Dendritic cell treated with granulocyte-macrophage colony-stimulating factor and Interleukin-4, amounts not matched to agents 40 ng/mL and 50 ng/mL, for 4 days (primary cell): ENCODE data around the gene NIBAN1.
"Not testable (repeated sequence)": the region's sequence is repeated elsewhere in the genome, so short reads cannot be mapped to it uniquely, and the experiment has no call there.

Source experiments
- H3K27ac Mint-ChIP-seq: one replicate; pipeline ENCODE4 v1.8.0; 2022; ENCODE audit warnings: mild to moderate bottlenecking, mixed read lengths
- H3K27me3 Mint-ChIP-seq: one replicate; pipeline ENCODE4 v1.8.0; 2022; ENCODE audit warnings: mild to moderate bottlenecking, mixed read lengths
- H3K36me3 Mint-ChIP-seq: one replicate; pipeline ENCODE4 v1.8.0; 2022; ENCODE audit warnings: low read depth, mixed read lengths
- H3K4me1 Mint-ChIP-seq: one replicate; pipeline ENCODE4 v1.8.0; 2022; ENCODE audit warnings: low read depth, mixed read lengths
- H3K4me3 Mint-ChIP-seq: one replicate; pipeline ENCODE4 v1.8.0; 2022; ENCODE audit warnings: mild to moderate bottlenecking, moderate library complexity, mixed read lengths
- H3K9me3 Mint-ChIP-seq: one replicate; pipeline ENCODE4 v1.8.0; 2022; ENCODE audit warnings: mixed read lengths
- intact Hi-C: fragments of 100-400 bp; cut with micrococcal nuclease; formaldehyde crosslinking; loops from one replicate; pipeline ENCODE4 v1.15.0; 2022

NIBAN1 gene

DNA sequence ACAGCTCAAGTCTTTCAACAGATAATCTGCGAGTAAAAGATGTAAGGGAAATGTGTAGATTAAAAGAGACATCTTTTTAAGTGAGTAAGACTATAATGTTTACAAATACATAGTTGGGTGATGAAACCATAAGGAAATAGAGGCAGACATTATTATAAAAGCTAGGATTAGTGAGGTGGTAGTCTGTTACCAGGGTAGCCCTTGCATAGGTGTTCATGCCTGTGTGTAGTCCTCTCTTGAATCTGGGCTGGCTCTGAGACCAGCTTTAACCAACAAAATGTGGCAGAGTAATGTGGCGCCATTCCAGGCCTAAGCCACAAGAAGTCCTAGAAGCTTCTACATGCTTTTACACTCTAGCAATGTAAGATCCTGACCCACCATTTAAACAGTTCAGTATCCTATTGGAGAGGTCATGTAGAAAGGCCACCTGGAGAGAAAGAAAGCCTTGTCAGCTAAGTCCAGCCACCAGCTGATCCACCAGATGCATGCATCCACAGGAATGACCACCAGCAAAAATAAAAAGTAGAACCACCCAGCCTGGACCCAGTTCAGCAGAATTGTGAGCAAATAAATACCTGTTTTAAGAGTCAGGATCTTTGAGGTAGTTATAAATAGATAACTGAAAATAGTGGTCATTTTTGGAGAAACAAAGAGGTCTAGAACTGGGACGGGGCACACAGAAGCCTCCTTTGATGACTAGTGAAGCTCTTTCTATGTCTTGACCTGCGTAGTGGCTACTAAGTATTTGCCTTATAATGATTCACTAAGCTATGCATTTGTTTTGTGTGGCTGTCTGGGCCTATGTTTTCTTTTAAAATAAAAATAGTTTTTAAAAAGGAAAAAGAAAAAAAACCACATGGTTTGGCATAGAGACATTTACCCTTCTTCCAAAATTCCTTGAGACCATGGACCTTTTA is 8.1 kb downstream of the NIBAN1 start:
- Mint-ChIP-seq H3K36me3 (peaks cover 44% of the 10 kb centered on the region), H3K27ac (no peak overlapping the region), H3K27me3 (no peaks in the 10 kb centered on the region), H3K9me3 (peaks cover 7% of the 10 kb centered on the region), H3K4me3 (no peak overlapping the region), H3K4me1 (peaks cover 52% of the 10 kb centered on the region)
- intact Hi-C loops, result no loop called here

DNA sequence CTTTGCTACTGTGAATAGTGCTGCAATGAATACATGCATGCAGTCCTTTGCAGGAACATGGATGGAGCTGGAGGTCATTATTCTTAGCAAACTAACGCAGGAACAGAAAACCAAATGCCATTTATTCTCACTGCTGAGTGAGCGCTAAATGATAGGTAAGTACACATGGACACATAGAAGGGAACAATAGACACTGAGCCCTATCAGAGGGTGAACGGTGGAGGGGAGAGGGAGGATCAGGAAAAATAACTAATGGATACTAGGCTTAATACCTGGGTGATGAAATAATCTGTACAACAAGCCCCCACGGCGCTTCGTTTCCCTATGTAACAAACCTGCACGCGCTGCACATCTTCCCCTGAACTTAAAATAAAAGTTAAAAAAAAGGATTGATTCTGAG is 8.9 kb downstream of the NIBAN1 start:
- Mint-ChIP-seq H3K27me3 (no peaks in the 10 kb centered on the region), H3K36me3 (peaks cover 51% of the 10 kb centered on the region), H3K9me3 (peaks cover 9% of the 10 kb centered on the region), H3K4me1 (peaks cover 45% of the 10 kb centered on the region), H3K27ac (no peak overlapping the region), H3K4me3 (no peak overlapping the region)
- intact Hi-C loops, result no loop called here

DNA sequence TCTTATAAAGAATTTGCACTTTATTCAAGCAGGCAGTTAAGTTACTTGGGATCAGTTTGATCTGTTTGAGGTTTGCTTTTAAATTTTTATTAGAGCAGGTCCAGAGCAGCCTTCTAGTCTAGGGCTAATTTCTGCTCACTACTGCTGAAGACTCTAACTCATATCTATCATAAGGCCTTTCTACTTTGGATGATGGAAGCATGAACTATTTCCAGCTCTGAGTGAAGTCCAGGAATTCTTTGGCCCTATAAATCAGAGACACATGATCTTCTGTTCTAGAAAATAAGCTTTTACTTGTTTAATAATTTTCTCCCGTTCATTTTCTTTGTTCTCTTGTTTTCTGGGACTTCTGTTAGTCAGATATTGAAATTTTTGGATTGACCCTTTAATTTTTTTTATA is 14.7 kb downstream of the NIBAN1 start:
- H3K9me3 Mint-ChIP-seq, result peaks cover 9% of the 10 kb centered on the region

DNA sequence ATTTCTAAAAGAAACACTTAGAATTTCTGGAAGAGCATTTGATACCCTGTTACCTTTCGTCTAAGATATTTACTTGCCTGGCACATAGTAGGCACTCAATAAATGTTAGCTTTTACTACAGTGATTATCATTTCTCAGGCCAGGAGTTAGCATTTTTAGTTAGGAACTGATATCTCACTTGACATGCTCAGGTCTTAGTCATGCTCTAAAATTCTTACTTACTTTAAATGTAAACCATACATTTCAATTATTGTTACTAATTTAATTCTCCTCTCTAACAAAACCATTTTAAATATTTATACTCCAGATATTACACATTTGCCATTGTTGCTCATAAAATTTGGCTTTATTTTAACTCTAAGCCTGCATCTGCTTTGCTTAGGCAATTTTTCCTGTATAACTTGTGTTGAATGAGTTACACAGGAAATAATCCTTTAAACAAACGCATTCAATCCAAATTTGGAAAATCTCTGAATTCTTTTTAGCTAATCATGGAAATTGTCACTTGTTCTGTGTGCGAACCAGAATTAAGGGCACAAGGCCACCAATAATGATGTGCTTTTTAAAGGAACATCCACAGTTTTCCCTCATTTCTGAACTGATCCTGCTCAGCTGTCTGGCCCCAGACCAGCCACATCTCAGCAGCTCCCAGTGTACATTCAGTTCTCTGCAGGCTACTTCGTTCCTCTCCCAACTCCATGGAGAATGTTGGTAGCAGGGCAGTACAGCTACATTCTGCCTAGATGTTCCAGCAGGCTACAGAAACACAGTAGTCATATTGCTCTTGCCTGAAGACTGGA is 15.6 kb downstream of the NIBAN1 start:
- Mint-ChIP-seq H3K4me3 (no peak overlapping the region), H3K27ac (no peak overlapping the region), H3K4me1 (peaks cover 21% of the 10 kb centered on the region), H3K27me3 (no peaks in the 10 kb centered on the region), H3K9me3 (peaks cover 9% of the 10 kb centered on the region), H3K36me3 (peaks cover 30% of the 10 kb centered on the region)
- intact Hi-C loops, result no loop called here

More for the DNA sequence above, 14.7 kb downstream of the NIBAN1 start:
- no peak overlapping the region for H3K4me3 Mint-ChIP-seq
- intact Hi-C loops, result no loop called here
- H3K27ac Mint-ChIP-seq, result no peak overlapping the region
- H3K36me3 Mint-ChIP-seq, result peaks cover 39% of the 10 kb centered on the region
- no peaks in the 10 kb centered on the region for H3K27me3 Mint-ChIP-seq
- H3K4me1 Mint-ChIP-seq, result peaks cover 21% of the 10 kb centered on the region

DNA sequence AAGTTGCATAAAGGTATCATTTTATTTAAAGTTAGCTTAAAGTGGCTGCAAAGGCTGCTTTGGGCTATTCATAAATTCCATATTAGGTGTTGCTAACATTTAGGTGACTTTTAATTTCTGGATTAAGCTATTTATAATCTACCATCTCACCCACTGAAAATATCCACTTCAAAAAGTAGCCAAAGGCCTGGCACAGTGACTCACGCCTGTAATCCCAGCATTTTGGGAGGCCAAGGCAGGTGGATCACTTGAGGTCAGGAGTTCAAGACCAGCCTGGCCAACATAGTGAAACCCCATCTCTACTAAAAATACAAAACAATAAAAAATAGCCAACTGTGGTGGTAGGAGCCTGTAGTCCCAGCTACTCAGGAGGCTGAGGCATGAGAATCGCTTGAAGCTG is 16.4 kb downstream of the NIBAN1 start:
- Mint-ChIP-seq H3K36me3 (peaks cover 24% of the 10 kb centered on the region), H3K4me1 (peaks cover 20% of the 10 kb centered on the region)
- intact Hi-C loops, H3K27ac Mint-ChIP-seq, H3K9me3 Mint-ChIP-seq, H3K4me3 Mint-ChIP-seq, H3K27me3 Mint-ChIP-seq: not testable (repeated sequence)

DNA sequence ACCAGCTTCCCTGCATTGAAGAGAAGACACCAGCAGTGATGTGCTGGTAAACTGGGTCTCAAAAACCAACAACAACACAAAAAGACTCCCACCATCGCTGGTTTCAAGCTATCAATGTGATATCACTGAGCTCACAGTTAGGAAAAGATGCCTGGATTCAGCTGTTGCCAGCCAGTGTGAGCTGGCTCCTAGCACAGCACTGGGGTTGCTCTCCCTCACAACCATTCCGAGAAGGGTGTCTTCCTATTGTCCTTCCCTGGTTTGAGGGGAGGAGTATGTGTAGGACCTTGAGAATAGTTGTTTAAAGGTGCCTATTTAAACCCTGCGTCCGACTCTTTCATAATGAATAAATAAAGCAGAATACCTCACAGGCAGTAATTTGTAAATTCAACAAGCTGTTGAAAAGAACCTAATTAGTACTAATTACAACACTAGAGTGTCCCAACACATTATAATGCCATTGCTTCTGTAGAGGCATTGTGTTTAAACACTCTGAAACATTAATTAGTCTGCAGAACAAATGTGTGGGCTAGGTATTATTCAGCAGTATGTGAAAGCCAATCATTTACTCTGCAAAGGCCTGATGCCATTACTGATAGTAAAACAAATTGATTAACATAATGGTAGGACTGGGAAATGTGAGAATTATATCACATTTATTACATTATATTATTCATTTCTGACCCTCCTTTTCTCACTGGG is 17.2 kb downstream of the NIBAN1 start:
- intact Hi-C loops, result no loop called here
- Mint-ChIP-seq H3K27ac (no peak overlapping the region), H3K4me3 (no peak overlapping the region), H3K4me1 (peaks cover 20% of the 10 kb centered on the region), H3K9me3 (peaks cover 9% of the 10 kb centered on the region), H3K27me3 (no peaks in the 10 kb centered on the region), H3K36me3 (peaks cover 24% of the 10 kb centered on the region)

DNA sequence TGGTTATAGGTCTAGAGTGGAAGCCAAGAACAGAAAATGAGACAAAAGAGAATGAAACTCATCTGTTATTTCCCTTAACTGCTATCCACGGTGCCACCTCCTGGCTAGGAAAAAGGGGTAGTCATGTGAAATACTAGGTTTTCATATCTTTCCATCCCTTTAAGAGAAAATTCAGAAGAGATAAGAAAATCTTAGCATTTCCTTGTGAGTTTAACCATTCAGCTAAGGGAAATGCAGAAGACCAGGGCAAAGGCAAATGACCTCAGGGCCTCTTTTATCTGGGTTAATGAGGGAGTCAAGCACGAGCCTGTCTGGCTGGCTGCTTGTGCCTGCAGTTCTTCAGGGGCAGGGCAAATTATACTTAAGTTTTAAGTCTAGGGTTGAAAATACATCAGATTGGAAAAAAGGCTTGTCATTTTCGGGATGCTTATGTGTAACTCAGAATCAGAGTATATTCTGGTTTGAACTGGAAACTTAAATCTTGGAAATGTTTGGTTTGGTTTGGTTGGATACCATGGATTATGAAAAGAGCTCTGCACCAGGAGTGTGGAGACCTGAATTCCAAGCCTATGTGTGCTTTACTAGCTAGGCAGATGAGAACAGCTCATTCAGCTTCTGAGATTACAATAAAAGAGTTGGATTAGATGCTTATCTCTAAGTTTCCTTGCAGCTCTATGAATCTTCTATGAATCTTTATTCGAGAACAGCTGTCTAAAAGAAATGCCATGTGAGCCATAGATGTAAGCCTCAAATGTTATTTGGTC is 19.9 kb downstream of the NIBAN1 start:
- no peaks in the 10 kb centered on the region for H3K9me3 Mint-ChIP-seq
- peak overlapping the region; percentile 74 for H3K27ac Mint-ChIP-seq
- H3K36me3 Mint-ChIP-seq, result peaks cover 12% of the 10 kb centered on the region
- no peaks in the 10 kb centered on the region for H3K27me3 Mint-ChIP-seq
- H3K4me3 Mint-ChIP-seq, result no peak overlapping the region
- H3K4me1 Mint-ChIP-seq, result peaks cover 28% of the 10 kb centered on the region
- intact Hi-C loops, result no loop called here

DNA sequence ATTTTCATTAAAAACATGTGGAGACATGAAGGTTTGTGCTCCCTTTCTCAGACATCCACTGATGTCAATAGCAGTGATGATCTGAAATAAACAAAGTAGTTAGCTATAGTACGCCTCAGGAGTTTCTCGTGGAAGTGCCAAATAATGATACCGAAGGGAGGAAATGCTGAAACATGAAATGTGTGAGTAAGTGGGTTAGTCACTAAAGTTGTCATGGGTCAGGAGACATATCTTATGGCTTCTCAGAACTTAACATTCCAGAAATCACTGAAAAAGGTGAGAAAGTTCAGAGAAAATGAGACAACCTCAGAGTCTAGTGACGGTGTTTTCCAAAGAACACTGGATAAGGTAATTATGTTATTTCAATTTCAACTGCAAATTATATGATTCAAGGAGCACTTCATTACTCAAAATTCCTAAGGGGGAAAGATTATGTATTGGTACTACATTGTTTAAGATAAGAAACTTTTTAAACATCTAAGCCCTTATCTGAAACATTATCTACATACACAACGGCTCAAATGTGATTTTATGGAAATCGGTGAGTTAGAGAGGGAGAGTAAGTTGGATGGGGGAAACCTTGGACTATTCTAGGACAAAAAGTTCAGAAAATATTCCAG is 20.6 kb downstream of the NIBAN1 start:
- intact Hi-C loops, result no loop called here
- Mint-ChIP-seq H3K9me3 (no peaks in the 10 kb centered on the region), H3K27ac (peak overlapping the region; percentile 74), H3K4me1 (peaks cover 28% of the 10 kb centered on the region), H3K4me3 (peak overlapping the region; percentile 18), H3K36me3 (peaks cover 12% of the 10 kb centered on the region), H3K27me3 (no peaks in the 10 kb centered on the region)

DNA sequence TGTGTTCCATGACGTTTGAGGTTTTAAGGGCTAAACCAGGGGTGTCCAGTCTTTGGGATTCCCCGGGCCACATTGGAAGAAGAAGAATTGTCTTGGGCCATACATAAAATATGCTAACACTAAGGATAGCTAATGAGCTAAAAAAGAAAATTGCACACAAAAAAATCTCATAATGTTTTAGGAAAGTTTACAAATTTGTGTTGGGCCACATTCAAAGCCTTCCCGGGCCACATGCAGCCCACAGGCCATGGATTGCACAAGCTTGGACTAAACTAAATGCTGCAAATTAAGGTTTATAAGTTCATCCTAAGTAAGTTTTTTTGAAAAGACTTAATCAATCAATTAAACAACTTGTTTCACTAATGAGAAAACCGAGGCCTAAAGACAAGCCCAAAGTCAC is 21.9 kb downstream of the NIBAN1 start:
- Mint-ChIP-seq H3K4me3 (no peak overlapping the region), H3K4me1 (peaks cover 34% of the 10 kb centered on the region), H3K36me3 (peaks cover 12% of the 10 kb centered on the region), H3K9me3 (no peaks in the 10 kb centered on the region), H3K27ac (no peak overlapping the region), H3K27me3 (no peaks in the 10 kb centered on the region)
- intact Hi-C loops, result no loop called here

DNA sequence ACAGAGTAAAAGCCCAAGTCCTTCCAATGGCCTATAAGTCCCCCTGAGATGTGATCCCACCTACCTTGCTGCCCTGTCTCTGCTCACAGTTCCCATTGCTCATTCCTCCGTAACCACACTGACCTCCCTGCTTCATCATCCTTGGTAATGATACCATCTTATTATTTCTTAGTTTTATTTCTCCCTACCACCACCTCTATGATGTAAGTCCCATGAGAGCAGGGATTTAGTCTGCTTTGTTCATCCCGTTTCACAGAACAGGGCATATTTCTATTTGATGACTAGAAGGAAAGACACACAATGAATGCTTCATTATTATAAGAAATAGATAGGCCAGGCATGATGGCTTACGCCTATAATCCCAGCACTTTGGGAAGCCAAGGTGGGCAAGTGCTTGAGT is 22.5 kb downstream of the NIBAN1 start:
- peaks cover 12% of the 10 kb centered on the region for H3K36me3 Mint-ChIP-seq
- peaks cover 40% of the 10 kb centered on the region for H3K4me1 Mint-ChIP-seq
- H3K9me3 Mint-ChIP-seq, result no peaks in the 10 kb centered on the region
- H3K4me3 Mint-ChIP-seq, result no peak overlapping the region
- H3K27ac Mint-ChIP-seq, result peak overlapping the region; percentile 5
- intact Hi-C loops, result no loop called here
- H3K27me3 Mint-ChIP-seq, result no peaks in the 10 kb centered on the region

DNA sequence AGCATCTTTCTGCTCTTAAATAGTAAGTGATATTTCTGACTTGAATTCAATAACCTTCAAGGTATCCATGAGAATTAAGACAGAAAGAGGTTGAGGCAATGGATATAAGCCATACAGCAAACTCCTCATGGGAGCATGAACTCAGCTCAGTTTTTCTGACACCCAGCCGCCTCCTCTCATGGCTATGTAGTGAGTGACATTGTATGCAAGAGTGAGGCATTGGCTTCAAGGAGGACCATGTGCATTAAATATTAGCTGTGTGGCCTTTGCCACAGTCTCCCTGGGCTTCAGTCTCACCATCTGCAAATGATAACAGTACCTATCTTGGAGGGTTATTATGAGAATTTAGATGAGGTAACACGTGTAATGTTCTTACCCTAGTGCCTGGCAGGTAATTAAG is 23.4 kb downstream of the NIBAN1 start:
- Mint-ChIP-seq H3K4me1 (peaks cover 48% of the 10 kb centered on the region), H3K27me3 (no peaks in the 10 kb centered on the region), H3K27ac (peak overlapping the region; percentile 5), H3K9me3 (no peaks in the 10 kb centered on the region), H3K4me3 (no peak overlapping the region), H3K36me3 (peaks cover 8% of the 10 kb centered on the region)
- intact Hi-C loops, result no loop called here

DNA sequence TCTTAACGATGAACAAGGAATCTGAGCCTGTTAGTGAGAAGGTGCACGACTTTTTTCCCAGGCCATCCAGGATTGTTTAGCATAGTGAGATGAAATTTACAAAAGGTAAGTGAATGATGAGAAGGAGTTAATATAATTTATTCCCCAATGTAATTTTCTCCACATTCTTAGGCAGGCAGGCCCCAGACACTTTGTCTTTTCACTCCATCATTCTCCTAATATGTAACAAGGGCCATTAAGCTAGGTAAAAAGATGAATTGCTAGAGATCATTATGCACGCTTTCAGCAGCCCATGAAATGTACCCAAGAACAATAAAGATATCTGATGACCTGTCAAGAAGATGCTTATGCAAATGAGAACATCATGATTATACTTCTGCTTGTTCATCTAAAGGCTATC is 24.1 kb downstream of the NIBAN1 start:
- intact Hi-C loops, result no loop called here
- no peak overlapping the region for H3K27ac Mint-ChIP-seq
- peaks cover 5% of the 10 kb centered on the region for H3K36me3 Mint-ChIP-seq
- no peak overlapping the region for H3K4me3 Mint-ChIP-seq
- H3K4me1 Mint-ChIP-seq, result peaks cover 52% of the 10 kb centered on the region
- H3K9me3 Mint-ChIP-seq, result no peaks in the 10 kb centered on the region
- no peaks in the 10 kb centered on the region for H3K27me3 Mint-ChIP-seq
